ENCODE data around the gene ZNF622. TPM values are rescaled to one million over a fixed set of nuclear protein-coding genes. Genes with fewer than 3 reads are reported as not detected.

The ZNF622 gene, protein sequence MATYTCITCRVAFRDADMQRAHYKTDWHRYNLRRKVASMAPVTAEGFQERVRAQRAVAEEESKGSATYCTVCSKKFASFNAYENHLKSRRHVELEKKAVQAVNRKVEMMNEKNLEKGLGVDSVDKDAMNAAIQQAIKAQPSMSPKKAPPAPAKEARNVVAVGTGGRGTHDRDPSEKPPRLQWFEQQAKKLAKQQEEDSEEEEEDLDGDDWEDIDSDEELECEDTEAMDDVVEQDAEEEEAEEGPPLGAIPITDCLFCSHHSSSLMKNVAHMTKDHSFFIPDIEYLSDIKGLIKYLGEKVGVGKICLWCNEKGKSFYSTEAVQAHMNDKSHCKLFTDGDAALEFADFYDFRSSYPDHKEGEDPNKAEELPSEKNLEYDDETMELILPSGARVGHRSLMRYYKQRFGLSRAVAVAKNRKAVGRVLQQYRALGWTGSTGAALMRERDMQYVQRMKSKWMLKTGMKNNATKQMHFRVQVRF
- total RNA-seq, result 10 to 100 TPM; 36.3 to 45.9 (median 42.9) TPM
- 38.0 TPM for total RNA-seq (2013)

DNA sequence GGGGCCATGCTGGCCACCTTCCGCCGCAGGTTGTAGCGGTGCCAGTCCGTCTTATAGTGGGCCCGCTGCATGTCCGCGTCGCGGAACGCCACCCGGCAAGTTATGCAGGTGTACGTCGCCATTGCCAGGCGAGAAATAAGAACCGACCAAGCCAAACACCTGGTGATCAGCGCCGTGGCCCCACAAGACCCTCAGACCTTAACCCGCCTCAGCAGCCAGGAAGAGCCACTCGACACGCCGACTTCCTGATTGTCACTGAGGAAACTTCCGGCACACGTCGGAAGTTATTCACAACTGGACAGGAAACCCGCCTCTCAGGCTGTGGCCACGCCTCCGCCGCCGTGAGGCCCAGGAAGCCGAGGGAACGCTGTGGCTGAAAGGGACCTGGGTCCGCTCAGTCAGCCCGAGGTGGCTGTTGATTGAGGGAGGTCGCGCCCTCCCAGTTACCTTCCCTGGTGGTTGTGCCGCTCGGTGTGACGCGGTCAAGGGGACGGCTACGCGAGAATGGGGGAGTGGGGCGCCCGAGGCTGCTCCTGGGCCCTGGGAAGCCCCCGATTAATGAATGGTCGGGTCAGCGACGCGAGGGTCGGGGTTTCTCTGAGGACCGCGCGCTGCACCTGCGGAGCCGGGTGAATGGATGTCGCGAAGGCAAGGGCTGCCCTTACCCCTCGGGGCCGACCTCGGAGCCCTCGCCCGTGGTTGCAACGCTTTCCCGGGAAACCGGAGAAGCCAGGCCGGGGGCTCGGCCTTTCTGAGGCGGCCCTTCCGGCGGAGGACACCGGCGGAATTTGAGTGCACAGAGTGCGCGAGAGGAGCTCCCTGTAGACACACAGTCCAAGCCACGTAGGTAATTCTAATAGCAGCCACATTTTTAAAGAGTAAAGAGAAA, at the start of gene ZNF622:
Gene ZNF622 (minus strand): TSS at position 257 of the 889 bp plus-strand sequence. CDS start 135 bp downstream, at position 122.
- ATAC-seq, result peak; percentile 93 to 97 (median 95)
- intact Hi-C loops (cut with micrococcal nuclease), result no loop called here

GRCh38 chr5:16510098-16510497, 44.5 kb upstream of the ZNF622 start:
- TF ChIP-seq, protein P1, sequence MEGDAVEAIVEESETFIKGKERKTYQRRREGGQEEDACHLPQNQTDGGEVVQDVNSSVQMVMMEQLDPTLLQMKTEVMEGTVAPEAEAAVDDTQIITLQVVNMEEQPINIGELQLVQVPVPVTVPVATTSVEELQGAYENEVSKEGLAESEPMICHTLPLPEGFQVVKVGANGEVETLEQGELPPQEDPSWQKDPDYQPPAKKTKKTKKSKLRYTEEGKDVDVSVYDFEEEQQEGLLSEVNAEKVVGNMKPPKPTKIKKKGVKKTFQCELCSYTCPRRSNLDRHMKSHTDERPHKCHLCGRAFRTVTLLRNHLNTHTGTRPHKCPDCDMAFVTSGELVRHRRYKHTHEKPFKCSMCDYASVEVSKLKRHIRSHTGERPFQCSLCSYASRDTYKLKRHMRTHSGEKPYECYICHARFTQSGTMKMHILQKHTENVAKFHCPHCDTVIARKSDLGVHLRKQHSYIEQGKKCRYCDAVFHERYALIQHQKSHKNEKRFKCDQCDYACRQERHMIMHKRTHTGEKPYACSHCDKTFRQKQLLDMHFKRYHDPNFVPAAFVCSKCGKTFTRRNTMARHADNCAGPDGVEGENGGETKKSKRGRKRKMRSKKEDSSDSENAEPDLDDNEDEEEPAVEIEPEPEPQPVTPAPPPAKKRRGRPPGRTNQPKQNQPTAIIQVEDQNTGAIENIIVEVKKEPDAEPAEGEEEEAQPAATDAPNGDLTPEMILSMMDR (IDR thresholded peaks at IDR 0.05), result no peak
- Mint-ChIP-seq H3K27me3 (ENCODE audit: low read depth in 2 of 2) (no peaks in the 10 kb centered on the region), H3K4me3 (no peak overlapping the region), H3K9me3 (no peaks in the 10 kb centered on the region), H3K36me3 (no peaks in the 10 kb centered on the region), H3K27ac (no peak overlapping the region), H3K4me1 (no peaks in the 10 kb centered on the region)
- intact Hi-C loops (cut with micrococcal nuclease), result no loop called here
- Histone ChIP-seq H3K27me3 (ENCODE audit: control insufficient read depth, insufficient read depth, low read length) (no peaks in the 10 kb centered on the region), H3K4me3 (ENCODE audit: low read length) (no peak overlapping the region), H3K27ac (ENCODE audit: low read length) (no peak overlapping the region), H3K9me3 (ENCODE audit: control insufficient read depth, insufficient read depth, low read length) (no peaks in the 10 kb centered on the region), H3K36me3 (ENCODE audit: control insufficient read depth, insufficient read depth, low read length) (no peaks in the 10 kb centered on the region), H3K4me1 (ENCODE audit: control insufficient read depth, insufficient read depth, low read length) (no peaks in the 10 kb centered on the region)
- DNase-seq, result no peak
- WGBS (ENCODE audit: insufficient coverage), result 74% methylated on average over 2 of the region's 3 CpGs
- no peak for ATAC-seq

More for the DNA sequence above, at the start of gene ZNF622:
- peaks cover 12% of the 10 kb centered on the region for H3K36me3 Mint-ChIP-seq
- WGBS (ENCODE audit: insufficient coverage), result under 1% methylated on average over 75 of the region's 75 CpGs
- TF ChIP-seq, protein P1 (IDR thresholded peaks at IDR 0.05), result no peak
- Histone ChIP-seq H3K4me3 (ENCODE audit: low read length) (peak within 1 kb of the TSS; percentile 80), H3K36me3 (ENCODE audit: control insufficient read depth, insufficient read depth, low read length) (peaks cover 28% of the 10 kb centered on the region), H3K27me3 (ENCODE audit: control insufficient read depth, insufficient read depth, low read length) (no peaks in the 10 kb centered on the region), H3K9me3 (ENCODE audit: control insufficient read depth, insufficient read depth, low read length) (no peaks in the 10 kb centered on the region), H3K27ac (ENCODE audit: low read length) (peak within 1 kb of the TSS; percentile 68), H3K4me1 (ENCODE audit: control insufficient read depth, insufficient read depth, low read length) (peaks cover 28% of the 10 kb centered on the region)
- H3K4me3 Mint-ChIP-seq, result peak within 1 kb of the TSS; percentile 97
- H3K27me3 Mint-ChIP-seq (ENCODE audit: low read depth in 2 of 2), result no peaks in the 10 kb centered on the region
- peak within 1 kb of the TSS; percentile 97 to 99 for H3K27ac Mint-ChIP-seq
- no peaks in the 10 kb centered on the region for H3K9me3 Mint-ChIP-seq
- H3K4me1 Mint-ChIP-seq, result peaks cover 72 to 75% of the 10 kb centered on the region in 2 donors
- peak; percentile 84 to 95 for DNase-seq

DNA sequence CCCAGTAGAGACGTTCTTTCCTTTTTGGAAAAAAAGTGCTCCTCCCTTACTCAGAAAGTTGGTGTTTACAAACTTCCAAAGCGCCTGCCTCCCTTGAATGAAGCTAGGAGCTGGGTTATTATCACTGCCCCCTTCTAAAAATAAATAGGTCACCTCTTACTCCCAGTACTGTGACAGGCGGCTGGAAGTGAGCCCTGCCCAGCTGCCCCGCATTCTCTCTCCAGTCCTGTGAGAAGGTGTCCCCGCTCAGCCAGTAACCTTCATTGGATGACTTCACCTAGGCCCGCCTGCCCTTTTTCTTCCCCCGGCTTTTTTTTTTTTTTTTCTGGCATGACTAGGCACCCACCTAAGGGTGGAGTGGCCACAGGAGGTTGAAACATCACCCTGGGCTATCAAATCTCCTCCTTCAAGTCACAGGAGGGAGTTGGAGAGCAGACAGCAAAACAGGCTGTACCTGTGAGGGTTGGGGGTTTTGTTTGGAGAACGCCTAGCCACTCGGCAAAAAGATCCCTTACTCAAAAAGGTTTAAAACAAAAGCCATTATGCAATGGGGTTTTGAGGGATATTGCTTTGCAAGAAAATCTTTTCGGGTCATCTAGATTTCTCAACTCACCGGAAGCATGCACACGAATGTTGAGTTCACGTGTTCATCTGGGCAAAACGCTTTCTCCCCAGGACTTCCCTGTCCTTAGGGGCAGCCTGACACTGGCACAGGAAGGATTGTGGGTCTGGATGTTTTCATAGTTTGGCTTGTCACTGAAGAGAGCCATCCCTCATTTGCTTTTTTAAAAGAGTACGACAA, 43.3 kb upstream of the ZNF622 start:
- WGBS (ENCODE audit: insufficient coverage), result 79% methylated on average over 12 of the region's 15 CpGs
- H3K4me1 Mint-ChIP-seq, result no peaks in the 10 kb centered on the region
- no peaks in the 10 kb centered on the region for H3K36me3 Mint-ChIP-seq
- H3K27me3 Mint-ChIP-seq (ENCODE audit: low read depth in 2 of 2), result peaks cover 0 to 7% of the 10 kb centered on the region in 2 donors
- Histone ChIP-seq H3K4me3 (ENCODE audit: low read length) (no peak overlapping the region), H3K27me3 (ENCODE audit: control insufficient read depth, insufficient read depth, low read length) (no peaks in the 10 kb centered on the region), H3K9me3 (ENCODE audit: control insufficient read depth, insufficient read depth, low read length) (no peaks in the 10 kb centered on the region), H3K4me1 (ENCODE audit: control insufficient read depth, insufficient read depth, low read length) (no peaks in the 10 kb centered on the region), H3K27ac (ENCODE audit: low read length) (no peak overlapping the region), H3K36me3 (ENCODE audit: control insufficient read depth, insufficient read depth, low read length) (no peaks in the 10 kb centered on the region)
- H3K27ac Mint-ChIP-seq, result no peak overlapping the region
- H3K4me3 Mint-ChIP-seq, result no peak overlapping the region
- DNase-seq, result no peak
- ATAC-seq, result no peak
- H3K9me3 Mint-ChIP-seq, result no peaks in the 10 kb centered on the region
- TF ChIP-seq, protein P1 (IDR thresholded peaks at IDR 0.05), result no peak
- intact Hi-C loops (cut with micrococcal nuclease), result no loop called here
